Measurements from ENCODE around the gene SPRN. TPM values are rescaled to one million over a fixed set of nuclear protein-coding genes. Genes with fewer than 3 reads are reported as not detected.

SPRN gene
- total and polyA plus RNA-seq, 2 donors (not counting 1 experiment from before 2014, with no cell fraction given) = not detected

DNA sequence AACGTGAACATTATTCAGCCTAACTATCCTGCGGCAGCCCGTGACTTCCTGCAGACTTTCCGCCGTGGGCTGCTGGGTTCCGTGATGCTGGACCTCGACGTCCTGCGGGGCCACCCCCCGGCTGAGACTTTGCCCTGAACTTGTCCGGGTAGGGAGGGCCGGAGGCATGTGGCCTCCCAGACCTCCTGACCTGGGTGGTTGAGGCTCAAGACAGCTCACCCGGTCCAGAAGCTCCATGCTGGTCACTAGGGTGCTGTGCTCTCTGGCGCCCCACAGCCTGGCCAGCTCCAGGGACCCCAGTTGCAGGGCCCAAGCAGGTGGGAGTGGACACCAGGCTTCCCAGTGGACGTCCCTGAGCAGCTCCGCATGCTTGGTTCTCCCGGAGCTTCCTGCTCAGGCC lies 4.4 kb downstream of the SPRN start:
- intact Hi-C loops (cut with micrococcal nuclease) = no loop called here
- ChIA-PET CTCF (no interaction called here), POLR2A (interaction anchor here (0.5 kb wide), 1 partner anchor 22 kb away, joined by 6 read pairs; no protein-coding TSS in a partner anchor)
- H3K27ac Mint-ChIP-seq = no peak overlapping the region
- H3K4me2 ChIP-seq (replicated peaks; ENCODE audit: low read depth, low read length, poor library complexity, severe bottlenecking) = no peak overlapping the region
- H3K27me3 ChIP-seq (replicated peaks in 1 of 4; ENCODE audit: control extremely low read depth in 1 of 4, control insufficient read depth in 3 of 4, insufficient read depth in 4 of 4, low read length in 3 of 4) = peaks cover 0 to 4% (median 2%) of the 10 kb centered on the region in 4 experiments
- no peaks in the 10 kb centered on the region for H3K27me3 Mint-ChIP-seq
- H3K4me1 Mint-ChIP-seq = peaks cover 6% of the 10 kb centered on the region
- H3K4me3 ChIP-seq (ENCODE audit: control extremely low read depth in 1 of 5, extremely low read depth in 1 of 5, insufficient read depth in 1 of 5, low read depth in 2 of 5, low read length in 4 of 5) = no peak overlapping the region
- WGBS (ENCODE audit: insufficient coverage) = 98% methylated on average over 16 of the region's 17 CpGs
- no peak overlapping the region for H3K4me3 Mint-ChIP-seq
- H2AFZ ChIP-seq (ENCODE audit: insufficient read depth, low read depth, low read length, poor library complexity, severe bottlenecking) = no peak overlapping the region
- H3K79me2 ChIP-seq (ENCODE audit: control insufficient read depth, insufficient read depth, low read length) = peaks cover 30% of the 10 kb centered on the region
- H3K36me3 ChIP-seq (replicated peaks in 1 of 2; ENCODE audit: control extremely low read depth in 1 of 2, control insufficient read depth in 1 of 2, extremely low read depth in 1 of 2, insufficient read depth in 2 of 2, low read length in 1 of 2) = peaks cover 8 to 17% of the 10 kb centered on the region in 2 experiments
- no peak overlapping the region for H3K27ac ChIP-seq (ENCODE audit: low read length in 2 of 2)
- no peak overlapping the region for H3K9ac ChIP-seq (ENCODE audit: low read length)
- no peaks in the 10 kb centered on the region for H3K9me3 Mint-ChIP-seq (ENCODE audit: insufficient read depth)
- ATAC-seq (ENCODE audit: low read depth) (no peak), DNase-seq (no peak)
- peaks cover 2 to 5% of the 10 kb centered on the region in 2 donors for H3K4me1 ChIP-seq (ENCODE audit: control insufficient read depth in 2 of 2, insufficient read depth in 2 of 2, low read length in 2 of 2)
- peaks cover 0 to 1% (median 0%) of the 10 kb centered on the region in 3 donors for H3K9me3 ChIP-seq (ENCODE audit: control extremely low read depth in 1 of 3, control insufficient read depth in 2 of 3, insufficient read depth in 1 of 3, low read length in 2 of 3)
- TF ChIP-seq, protein P1, sequence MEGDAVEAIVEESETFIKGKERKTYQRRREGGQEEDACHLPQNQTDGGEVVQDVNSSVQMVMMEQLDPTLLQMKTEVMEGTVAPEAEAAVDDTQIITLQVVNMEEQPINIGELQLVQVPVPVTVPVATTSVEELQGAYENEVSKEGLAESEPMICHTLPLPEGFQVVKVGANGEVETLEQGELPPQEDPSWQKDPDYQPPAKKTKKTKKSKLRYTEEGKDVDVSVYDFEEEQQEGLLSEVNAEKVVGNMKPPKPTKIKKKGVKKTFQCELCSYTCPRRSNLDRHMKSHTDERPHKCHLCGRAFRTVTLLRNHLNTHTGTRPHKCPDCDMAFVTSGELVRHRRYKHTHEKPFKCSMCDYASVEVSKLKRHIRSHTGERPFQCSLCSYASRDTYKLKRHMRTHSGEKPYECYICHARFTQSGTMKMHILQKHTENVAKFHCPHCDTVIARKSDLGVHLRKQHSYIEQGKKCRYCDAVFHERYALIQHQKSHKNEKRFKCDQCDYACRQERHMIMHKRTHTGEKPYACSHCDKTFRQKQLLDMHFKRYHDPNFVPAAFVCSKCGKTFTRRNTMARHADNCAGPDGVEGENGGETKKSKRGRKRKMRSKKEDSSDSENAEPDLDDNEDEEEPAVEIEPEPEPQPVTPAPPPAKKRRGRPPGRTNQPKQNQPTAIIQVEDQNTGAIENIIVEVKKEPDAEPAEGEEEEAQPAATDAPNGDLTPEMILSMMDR (IDR thresholded peaks at IDR 0.05) = no peak
- TF ChIP-seq EZH2 (IDR thresholded peaks at IDR 0.05; ENCODE audit: borderline replicate concordance, insufficient read depth, low read depth, low read length, poor library complexity, severe bottlenecking) = no peak
- peaks cover 48% of the 10 kb centered on the region for H4K20me1 ChIP-seq (ENCODE audit: control insufficient read depth, insufficient read depth, low read length, poor library complexity, severe bottlenecking)

DNA sequence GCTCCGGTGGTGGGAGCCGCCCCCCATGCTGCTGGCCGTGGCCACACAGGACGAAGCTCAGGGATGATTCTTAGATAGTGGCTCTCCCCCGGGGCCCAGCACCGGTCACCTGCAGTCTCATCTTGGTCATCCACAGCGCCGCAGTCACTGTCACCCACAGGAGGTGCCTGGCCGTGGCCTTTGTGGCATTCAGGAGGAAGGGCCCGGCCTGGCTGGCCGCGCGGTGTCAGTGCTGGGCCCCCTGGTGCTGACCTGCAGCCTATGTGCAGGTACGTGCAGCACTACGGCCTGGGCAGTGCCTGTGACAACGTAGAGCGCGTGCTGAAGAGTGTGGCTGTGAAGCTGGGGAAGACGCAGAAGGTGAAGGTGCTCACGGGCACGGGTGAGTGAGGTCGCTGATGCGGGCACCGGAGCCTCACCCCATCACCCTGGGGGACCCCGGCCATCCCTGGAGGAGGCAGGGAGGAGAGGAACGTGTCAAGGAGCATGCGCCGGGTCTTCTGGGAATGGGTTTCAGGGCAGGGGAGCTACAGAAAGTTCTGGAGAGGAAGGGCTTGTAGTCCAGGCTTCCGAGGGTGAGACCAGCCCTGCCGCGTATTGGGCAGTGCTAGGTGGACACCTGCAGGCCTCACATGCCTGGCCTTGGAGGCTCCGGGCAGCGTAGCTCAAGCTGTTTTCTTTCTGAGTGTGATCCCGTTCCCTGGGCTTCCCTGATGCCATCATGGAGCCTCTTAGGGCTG lies 5.0 kb downstream of the SPRN start:
- H3K9me3 ChIP-seq (ENCODE audit: control extremely low read depth in 1 of 3, control insufficient read depth in 2 of 3, insufficient read depth in 1 of 3, low read length in 2 of 3) = peaks cover 0 to 3% (median 0%) of the 10 kb centered on the region in 3 donors
- POLR2A ChIA-PET = interaction anchor here (0.5 kb wide), 1 partner anchor 22 kb away, joined by 6 read pairs; no protein-coding TSS in a partner anchor
- H2AFZ ChIP-seq (ENCODE audit: insufficient read depth, low read depth, low read length, poor library complexity, severe bottlenecking) = no peak overlapping the region
- no peak overlapping the region for H3K4me3 ChIP-seq (ENCODE audit: control extremely low read depth in 1 of 5, extremely low read depth in 1 of 5, insufficient read depth in 1 of 5, low read depth in 2 of 5, low read length in 4 of 5)
- peaks cover 8 to 17% of the 10 kb centered on the region in 2 experiments for H3K36me3 ChIP-seq (replicated peaks in 1 of 2; ENCODE audit: control extremely low read depth in 1 of 2, control insufficient read depth in 1 of 2, extremely low read depth in 1 of 2, insufficient read depth in 2 of 2, low read length in 1 of 2)
- no peak overlapping the region for H3K4me2 ChIP-seq (replicated peaks; ENCODE audit: low read depth, low read length, poor library complexity, severe bottlenecking)
- Mint-ChIP-seq H3K9me3 (ENCODE audit: insufficient read depth) (no peaks in the 10 kb centered on the region), H3K4me1 (peaks cover 6% of the 10 kb centered on the region), H3K27ac (no peak overlapping the region), H3K27me3 (no peaks in the 10 kb centered on the region), H3K4me3 (no peak overlapping the region)
- ATAC-seq (ENCODE audit: low read depth) (no peak), DNase-seq (no peak)
- no peak for TF ChIP-seq EZH2 (IDR thresholded peaks at IDR 0.05; ENCODE audit: borderline replicate concordance, insufficient read depth, low read depth, low read length, poor library complexity, severe bottlenecking)
- TF ChIP-seq, protein P1 (IDR thresholded peaks at IDR 0.05) = no peak
- H3K27me3 ChIP-seq (replicated peaks in 1 of 4; ENCODE audit: control extremely low read depth in 1 of 4, control insufficient read depth in 3 of 4, insufficient read depth in 4 of 4, low read length in 3 of 4) = peaks cover 0 to 4% (median 2%) of the 10 kb centered on the region in 4 experiments
- H4K20me1 ChIP-seq (ENCODE audit: control insufficient read depth, insufficient read depth, low read length, poor library complexity, severe bottlenecking) = peaks cover 50% of the 10 kb centered on the region
- CTCF ChIA-PET = interaction anchor here (1.6 kb wide), 1 partner anchor 90 kb away, joined by 4 read pairs; no protein-coding TSS in a partner anchor
- H3K9ac ChIP-seq (ENCODE audit: low read length) = no peak overlapping the region
- intact Hi-C loops (cut with micrococcal nuclease) = no loop called here
- peaks cover 32% of the 10 kb centered on the region for H3K79me2 ChIP-seq (ENCODE audit: control insufficient read depth, insufficient read depth, low read length)
- H3K4me1 ChIP-seq (ENCODE audit: control insufficient read depth in 2 of 2, insufficient read depth in 2 of 2, low read length in 2 of 2) = peaks cover 2 to 5% of the 10 kb centered on the region in 2 donors
- 95% methylated on average over 34 of the region's 34 CpGs for WGBS (ENCODE audit: insufficient coverage)
- no peak overlapping the region for H3K27ac ChIP-seq (ENCODE audit: low read length in 2 of 2)
